ENCODE data around the gene LRRK2. TPM values are rescaled to one million over a fixed set of nuclear protein-coding genes. Genes with fewer than 3 reads are reported as not detected.

Gene LRRK2
- total and polyA plus RNA-seq, 2 of the 8 experiments (the other 6 are each of a cell fraction or from before 2014, with no cell fraction given), result 0.06 to 0.13 TPM

GRCh38 chr12:40258371-40258770 is 33.6 kb downstream of the LRRK2 start:
- no peak for TF ChIP-seq TAF1 (IDR thresholded peaks at IDR 0.05; ENCODE audit: low read depth, low read length)
- no peak for TF ChIP-seq GTF2F1 (IDR thresholded peaks at IDR 0.05; ENCODE audit: borderline replicate concordance, low read depth, low read length)
- TF ChIP-seq EZH2 (IDR thresholded peaks at IDR 0.05; ENCODE audit: low read depth, low read length, severe bottlenecking), result no peak
- no peak for TF ChIP-seq FOSL1 (IDR thresholded peaks at IDR 0.05; ENCODE audit: insufficient read depth, low read depth, low read length)
- Histone ChIP-seq H3K9me3 (ENCODE audit: insufficient read depth in 2 of 2, low read depth in 1 of 2, low read length in 1 of 2) (no peaks in the 10 kb centered on the region), H3K4me1 (replicated peaks in 1 of 4; ENCODE audit: control insufficient read depth in 3 of 4, insufficient read depth in 4 of 4, low read length in 3 of 4) (no peaks in the 10 kb centered on the region), H4K5ac (ENCODE audit: insufficient read length, low read depth, low read length) (no peak overlapping the region), H4K8ac (ENCODE audit: extremely low read depth, insufficient read depth, low read length) (no peak overlapping the region), H3K23ac (ENCODE audit: insufficient read length) (no peak overlapping the region), H3K23me2 (ENCODE audit: low read depth, low read length) (no peaks in the 10 kb centered on the region), H3K4ac (replicated peaks; ENCODE audit: insufficient read length, low read depth, low read length) (no peak overlapping the region), H4K20me1 (replicated peaks in 1 of 2; ENCODE audit: control insufficient read depth in 1 of 2, insufficient read depth in 2 of 2, low read length in 2 of 2) (no peaks in the 10 kb centered on the region), H2BK5ac (ENCODE audit: low read depth, low read length) (no peak overlapping the region), H3K27me3 (replicated peaks in 1 of 4; ENCODE audit: control insufficient read depth in 3 of 4, extremely low read depth in 1 of 4, insufficient read depth in 3 of 4, low read length in 3 of 4) (no peaks in the 10 kb centered on the region), H2BK120ac (replicated peaks; ENCODE audit: low read depth, low read length) (no peak overlapping the region), H2BK20ac (ENCODE audit: low read length) (no peak overlapping the region), H3K27ac (ENCODE audit: low read depth, low read length) (no peak overlapping the region), H2AFZ (ENCODE audit: low read length) (no peak overlapping the region), H3K14ac (ENCODE audit: insufficient read length) (no peak overlapping the region), H3K4me3 (ENCODE audit: extremely low read depth in 1 of 4, insufficient read depth in 2 of 4, low read depth in 3 of 4, low read length in 4 of 4) (no peak overlapping the region), H3K56ac (replicated peaks; ENCODE audit: insufficient read length, low read depth, low read length) (no peak overlapping the region), H3K79me2 (ENCODE audit: control insufficient read depth in 1 of 2, insufficient read depth in 2 of 2, low read length in 2 of 2) (no peaks in the 10 kb centered on the region), H3K79me1 (ENCODE audit: low read depth, low read length) (no peaks in the 10 kb centered on the region), H3K4me2 (ENCODE audit: insufficient read depth in 1 of 2, low read depth in 2 of 2, low read length in 2 of 2) (no peak overlapping the region), H3K36me3 (ENCODE audit: control insufficient read depth in 2 of 4, insufficient read depth in 4 of 4, low read length in 3 of 4) (no peaks in the 10 kb centered on the region), H4K91ac (replicated peaks; ENCODE audit: insufficient read length, low read length) (no peak overlapping the region), H2BK12ac (ENCODE audit: low read depth, low read length) (no peak overlapping the region), H3K18ac (ENCODE audit: extremely low read depth, low read length) (no peak overlapping the region), H2BK15ac (ENCODE audit: low read length) (no peak overlapping the region), H2AK5ac (ENCODE audit: low read depth, low read length) (no peak overlapping the region), H3K9ac (replicated peaks in 1 of 4; ENCODE audit: extremely low read depth in 1 of 4, low read depth in 3 of 4, low read length in 3 of 4) (no peak overlapping the region)
- no peak for FAIRE-seq
- 94% methylated on average over 7 of the region's 7 CpGs; no CpG with 5 or more reads in 1 of the 2 experiments for WGBS, 2 experiments (ENCODE audit: extremely low coverage in 1 of 2, insufficient coverage in 1 of 2, insufficient read length in 1 of 2, insufficient replicate concordance in 2 of 2, low coverage in 1 of 2, low lambda C conversion rate in 2 of 2, missing lambda C conversion rate in 1 of 2)
- DNase-seq (ENCODE audit: low read depth in 1 of 2, low spot score in 2 of 2), result no peak
- CTCF ChIA-PET (ENCODE audit: partially characterized antibody), result interaction anchor here (1.8 kb wide), 1 partner anchor 11 kb away, joined by 5 read pairs; no protein-coding TSS in a partner anchor
- POLR2A ChIA-PET (ENCODE audit: partially characterized antibody), result no interaction called here
